Measurements from ENCODE around the gene ITGA1.

The ITGA1 gene

DNA sequence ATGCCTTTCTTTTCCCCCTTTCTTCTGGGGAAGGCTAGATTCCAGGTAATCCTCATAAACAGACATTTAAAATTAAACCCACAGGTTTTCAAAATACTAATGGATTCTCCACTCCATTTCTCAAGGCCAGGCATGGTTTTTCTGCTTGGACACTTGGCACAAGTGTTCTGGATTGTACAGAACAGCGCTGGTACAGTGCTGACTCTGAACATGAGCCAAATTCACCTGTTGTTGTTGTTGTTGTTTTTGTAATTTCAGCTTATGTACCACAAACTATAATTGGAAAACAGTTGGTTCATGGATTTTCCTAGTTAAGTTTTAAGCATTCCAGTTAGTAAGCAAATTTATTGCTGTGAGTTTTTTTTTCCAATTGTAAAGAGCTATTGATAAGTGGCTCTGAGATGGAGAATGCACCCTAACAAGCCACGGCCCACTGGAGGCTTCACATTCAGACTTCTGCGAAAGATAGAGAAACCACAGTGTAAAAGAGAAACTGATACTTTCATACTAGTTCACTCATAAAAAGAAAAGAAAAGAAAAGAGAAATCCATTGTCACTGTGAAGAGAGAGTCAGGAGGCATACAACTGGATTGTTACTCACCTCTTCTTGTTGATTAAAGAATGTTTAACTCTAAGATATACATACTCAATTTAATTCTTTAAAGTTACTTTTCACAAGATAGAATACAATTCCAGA, 16.2 kb upstream of the ITGA1 start:
- DNase-seq (ENCODE audit: low read depth, low spot score) = no peak

DNA sequence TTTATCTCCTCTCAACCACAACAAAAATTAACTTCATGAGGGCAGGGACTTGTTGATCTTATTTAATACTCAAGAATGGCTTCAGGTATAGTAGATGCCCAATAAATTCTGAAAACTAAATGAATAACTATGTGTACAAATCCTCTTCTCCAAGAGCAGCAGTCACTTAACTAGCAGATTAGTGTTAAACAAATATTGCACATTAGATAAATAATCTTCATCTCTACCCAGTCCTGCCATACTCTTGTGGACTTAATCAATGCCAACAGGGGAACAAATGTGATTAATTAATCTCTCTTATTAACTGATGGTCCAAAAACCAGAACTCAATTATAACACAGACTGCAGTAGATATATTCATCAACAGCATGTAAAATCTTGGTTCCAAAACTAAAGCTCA, 15.0 kb upstream of the ITGA1 start:
- DNase-seq (ENCODE audit: low read depth, low spot score) = no peak

DNA sequence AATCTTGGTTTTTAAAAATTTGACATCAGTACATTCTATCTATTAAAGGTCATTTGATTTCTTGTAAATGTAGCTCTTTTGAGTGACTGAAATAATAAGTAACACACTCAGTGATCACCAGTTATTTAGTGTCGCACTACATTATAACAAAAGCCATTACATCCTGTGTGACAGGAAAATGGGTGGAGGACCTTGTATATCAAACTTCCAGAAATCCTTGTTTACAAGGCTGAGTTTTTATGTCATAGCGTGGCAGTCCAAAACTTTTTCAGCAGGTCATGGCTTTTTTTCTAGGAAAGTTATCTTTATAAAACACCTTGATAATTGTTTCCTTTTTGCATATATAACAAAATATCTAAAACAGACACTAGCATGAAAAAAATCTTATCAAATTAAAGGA, 14.4 kb upstream of the ITGA1 start:
- DNase-seq (ENCODE audit: low read depth, low spot score) = no peak

- DNase-seq (ENCODE audit: low read depth, low spot score) = no peak
These were observed 13.7 kb upstream of the ITGA1 start for GRCh38 chr5:52774005-52774410.

DNA sequence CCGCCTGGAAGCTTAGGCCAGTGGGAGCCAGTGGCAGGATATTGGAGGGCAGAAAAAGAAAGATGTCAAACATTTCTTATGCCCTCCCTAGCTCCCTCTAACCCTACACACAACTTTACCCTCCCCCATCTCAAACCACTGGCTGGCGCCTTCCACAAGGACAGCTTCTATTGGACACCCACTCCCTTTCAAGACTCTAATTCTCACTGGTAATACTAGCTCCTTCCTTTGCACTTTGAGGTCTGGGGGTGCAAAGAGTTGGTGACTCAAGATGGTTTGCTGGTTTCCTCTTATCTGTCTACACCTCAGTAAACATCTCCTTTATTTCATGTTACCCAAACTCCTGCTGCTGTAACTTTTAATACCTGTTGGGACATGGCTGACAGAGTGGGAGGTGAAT, 11.6 kb upstream of the ITGA1 start:
- no peak for DNase-seq (ENCODE audit: low read depth, low spot score)

DNA sequence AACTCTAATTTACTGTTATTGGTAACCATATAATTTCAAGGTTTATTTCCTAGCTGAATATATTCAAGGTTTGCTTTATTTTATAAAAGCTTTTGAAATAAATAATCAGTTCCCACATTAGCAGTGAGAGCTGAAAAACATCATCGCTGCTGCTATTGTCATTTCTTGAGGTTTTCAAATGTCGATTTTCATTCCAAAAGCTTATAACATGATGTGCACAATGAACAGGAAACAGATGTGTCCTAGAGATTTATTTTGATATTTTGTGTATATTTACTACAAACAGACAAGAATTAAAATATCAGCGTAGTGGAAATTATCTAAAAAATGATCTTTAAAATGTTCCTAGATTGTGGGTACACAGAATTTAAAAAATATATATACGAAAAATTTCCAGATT, 10.5 kb upstream of the ITGA1 start:
- DNase-seq (ENCODE audit: low read depth, low spot score) = no peak

DNA sequence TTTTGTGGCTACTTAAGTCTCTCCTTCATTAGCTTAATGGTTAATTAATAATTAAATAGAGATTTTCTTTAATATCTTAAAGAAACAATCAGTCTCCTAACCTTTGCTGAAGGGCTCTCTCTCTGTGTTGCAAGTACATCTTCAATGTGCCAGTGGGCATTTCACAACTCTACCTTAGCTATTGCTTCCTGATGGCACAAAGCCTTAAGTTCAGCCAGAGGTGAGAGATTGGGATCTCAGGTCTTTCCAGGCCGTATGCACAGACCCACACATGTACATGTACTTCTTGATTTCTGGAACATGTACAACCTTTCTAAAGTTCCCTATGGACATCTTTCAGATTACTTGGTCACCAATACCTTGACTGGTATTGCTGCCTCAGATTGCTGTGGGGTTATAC, 8.9 kb upstream of the ITGA1 start:
- DNase-seq (ENCODE audit: low read depth, low spot score) = no peak

DNA sequence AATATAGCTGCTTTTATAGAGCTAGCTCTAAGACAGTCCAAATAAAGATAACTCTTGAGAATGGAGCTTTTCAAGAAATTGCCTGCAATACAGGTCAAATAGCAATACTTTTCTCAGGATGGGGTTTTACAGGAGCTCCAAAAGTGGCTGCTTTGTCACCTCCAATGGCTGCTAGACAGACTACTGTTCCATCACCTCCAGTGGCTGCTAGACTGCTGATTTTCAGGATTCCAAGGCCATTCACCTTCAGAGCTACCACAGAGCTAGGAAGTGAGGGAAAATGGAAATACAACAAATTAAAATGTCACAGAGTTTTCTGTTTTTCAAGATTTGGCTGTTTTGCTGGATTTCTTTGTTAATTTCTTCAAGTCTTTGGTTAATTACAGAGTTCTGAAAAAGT, 8.5 kb upstream of the ITGA1 start:
- no peak for DNase-seq (ENCODE audit: low read depth, low spot score)

- peak; percentile 48 for DNase-seq (ENCODE audit: low read depth, low spot score)
These were observed 4.3 kb upstream of the ITGA1 start for GRCh38 chr5:52783226-52783959.

- DNase-seq (ENCODE audit: low read depth, low spot score) = no peak
These were observed 3.0 kb upstream of the ITGA1 start for GRCh38 chr5:52784737-52785136.

DNA sequence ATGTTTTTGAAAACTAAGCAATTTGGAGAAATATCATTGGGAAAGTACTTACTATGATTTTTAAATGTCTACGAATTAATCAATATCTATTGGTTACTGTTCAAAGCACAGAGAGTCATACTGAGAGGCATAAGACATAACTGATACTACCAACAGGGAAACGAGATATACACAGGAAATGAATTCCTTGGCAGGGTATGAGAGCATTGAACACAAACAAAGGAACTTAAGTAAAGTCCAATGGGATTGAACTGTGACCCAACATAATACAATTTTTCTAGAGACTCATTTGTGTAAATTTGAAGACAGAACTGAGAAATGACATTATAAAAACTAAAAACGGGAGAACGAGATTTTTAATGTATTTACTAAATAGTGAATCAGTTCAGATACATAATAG, 1.3 kb upstream of the ITGA1 start:
- no peak for DNase-seq (ENCODE audit: low read depth, low spot score)

DNA sequence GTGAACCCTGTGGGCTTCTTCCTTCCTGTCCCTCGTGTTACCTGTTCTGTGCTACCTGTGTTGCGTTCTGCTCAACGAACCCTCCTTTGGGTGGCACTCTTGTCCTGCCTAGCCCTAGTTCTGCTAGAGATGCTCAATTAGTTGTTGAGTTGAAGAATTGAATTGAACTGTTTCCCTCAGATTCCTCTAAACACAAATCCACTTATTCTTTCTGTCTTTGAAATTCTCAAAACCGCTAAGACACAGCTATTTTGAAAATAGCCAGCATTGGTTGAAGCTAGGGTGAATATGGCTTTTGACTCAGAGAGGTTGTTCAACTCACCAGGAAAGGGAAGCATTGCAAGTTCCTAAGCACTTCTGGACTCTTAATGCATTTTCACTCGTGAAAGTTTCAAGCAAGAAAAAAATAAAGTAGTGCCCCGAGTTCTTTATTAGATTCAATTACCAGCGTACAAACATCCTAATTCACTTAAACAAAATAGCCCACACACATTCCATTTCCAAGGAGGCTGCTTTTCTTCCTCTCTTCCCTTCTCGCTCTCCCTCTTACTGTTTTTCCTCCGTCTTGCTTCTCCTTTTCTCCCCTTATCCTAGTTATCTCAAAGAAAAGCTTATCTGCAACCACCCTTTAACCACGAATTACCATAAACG, 642 bp upstream of the ITGA1 start:
- DNase-seq (ENCODE audit: low read depth, low spot score) = peak; percentile 28

DNA sequence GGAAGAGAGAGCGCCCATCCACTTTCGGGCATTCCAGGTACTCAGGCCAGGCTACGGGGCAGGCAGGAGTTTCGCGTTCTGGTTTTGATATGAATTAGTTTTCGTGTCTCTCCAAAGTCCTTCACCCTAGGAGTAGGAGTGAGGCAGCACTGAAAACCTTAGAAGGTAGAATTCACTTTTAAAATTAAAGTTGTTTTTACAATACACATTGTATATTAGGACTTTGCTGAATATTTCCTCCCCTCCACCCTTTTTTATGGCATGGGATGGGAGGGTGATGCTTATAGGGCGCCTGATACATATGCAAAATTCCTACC, 747 bp downstream of the ITGA1 start:
- DNase-seq (ENCODE audit: low read depth, low spot score) = no peak

DNA sequence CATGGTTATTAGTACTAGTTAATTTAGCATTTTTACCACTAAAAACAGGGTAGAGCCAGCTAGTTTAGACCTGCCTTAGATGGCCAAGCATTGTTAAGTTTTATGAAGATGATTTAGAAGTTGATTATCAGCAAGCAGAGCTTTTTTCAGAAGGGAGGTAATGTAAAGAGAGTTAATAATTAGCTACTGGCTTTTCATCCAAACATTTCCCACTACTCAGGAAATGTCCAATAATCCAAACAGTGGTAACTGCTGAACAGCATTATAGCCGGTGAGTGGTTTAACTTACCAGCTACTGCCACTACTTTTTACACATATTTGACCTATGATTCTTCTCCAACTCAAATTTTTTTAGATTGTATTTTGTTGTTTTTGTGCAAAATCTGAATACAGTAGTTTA, 1.7 kb downstream of the ITGA1 start:
- no peak for DNase-seq (ENCODE audit: low read depth, low spot score)

- no peak for DNase-seq (ENCODE audit: low read depth, low spot score)
These were observed 2.1 kb downstream of the ITGA1 start for GRCh38 chr5:52789851-52790250.

DNA sequence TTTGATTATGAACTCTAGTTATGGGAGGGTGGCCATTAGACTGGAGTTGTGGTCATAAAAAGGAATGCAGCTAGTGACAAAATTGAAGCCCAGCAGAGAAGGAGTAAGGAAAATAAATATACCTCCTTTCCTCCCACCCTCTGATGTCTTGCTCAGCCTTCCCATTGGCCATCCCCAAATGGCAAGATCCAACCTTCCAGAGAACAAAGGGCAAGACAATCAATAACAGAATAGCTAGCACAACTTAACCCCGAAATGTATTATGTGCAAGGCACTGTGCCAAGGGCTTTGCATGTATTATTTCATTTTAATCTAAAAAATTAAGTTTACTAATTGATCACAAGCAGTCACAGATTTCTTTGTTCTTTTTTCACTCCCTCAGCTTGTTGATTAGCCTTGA, 3.6 kb downstream of the ITGA1 start:
- no peak for DNase-seq (ENCODE audit: low read depth, low spot score)

DNA sequence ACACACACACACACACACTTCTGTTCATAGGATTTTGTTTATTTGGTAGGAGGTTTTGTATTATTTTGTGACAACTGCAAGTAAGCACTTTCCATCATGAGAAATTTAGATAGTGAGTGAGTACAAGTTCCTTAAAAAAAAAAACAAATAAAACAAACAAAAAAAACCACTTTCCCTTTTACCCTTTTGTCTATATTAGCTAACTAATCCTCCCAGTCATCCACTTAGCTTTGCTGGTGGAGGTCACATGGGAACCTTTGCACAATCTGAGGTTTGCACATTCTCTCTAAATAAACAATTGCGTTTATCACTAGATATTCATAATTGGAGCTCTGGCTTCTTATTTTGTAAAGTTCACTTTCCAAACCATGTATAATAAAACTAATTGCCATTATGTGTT, 6.8 kb downstream of the ITGA1 start:
- no peak for DNase-seq (ENCODE audit: low read depth, low spot score)

DNA sequence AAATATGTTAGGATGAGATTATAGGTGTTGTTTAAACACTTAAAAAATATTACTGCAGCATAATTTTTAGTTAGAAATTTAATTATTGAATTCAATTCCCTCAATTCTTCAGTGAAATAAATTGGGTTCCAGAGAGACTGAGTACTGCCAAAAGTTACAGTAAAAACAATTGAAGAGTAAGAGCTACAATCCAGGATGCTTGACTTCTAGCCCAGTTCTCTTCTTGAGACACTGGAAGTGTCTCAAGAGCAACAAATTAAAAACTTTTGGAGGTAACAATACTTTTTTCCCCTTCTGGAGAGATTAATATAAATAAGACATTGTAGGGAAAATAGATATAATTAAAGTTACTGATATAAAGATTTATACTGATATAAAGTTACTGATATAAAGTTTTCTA, 8.3 kb downstream of the ITGA1 start:
- no peak for DNase-seq (ENCODE audit: low read depth, low spot score)

- DNase-seq (ENCODE audit: low read depth, low spot score) = no peak
These were observed 8.9 kb downstream of the ITGA1 start for GRCh38 chr5:52796516-52797103.

DNA sequence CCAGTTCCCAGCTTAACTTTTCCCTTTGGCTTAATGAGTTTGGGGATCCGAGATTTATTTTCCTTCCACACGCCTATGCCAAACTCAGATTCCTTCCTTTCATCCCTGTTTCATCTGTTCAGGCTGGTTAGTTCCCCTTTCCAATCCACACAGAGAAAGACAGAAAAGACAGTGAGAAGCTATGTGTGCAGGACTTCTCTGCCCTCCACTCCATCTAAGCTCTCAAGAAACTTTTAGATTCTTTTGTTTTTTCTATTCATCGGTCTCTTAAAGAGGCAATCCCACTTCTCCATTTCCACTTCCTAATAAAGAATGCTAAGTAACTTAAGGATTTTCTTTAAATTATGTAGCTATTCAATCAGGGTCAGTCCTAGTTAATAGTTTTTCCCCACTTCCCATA, 11.2 kb downstream of the ITGA1 start:
- DNase-seq (ENCODE audit: low read depth, low spot score) = peak; percentile 18

GRCh38 chr5:52799358-52799982, 11.8 kb downstream of the ITGA1 start:
- DNase-seq (ENCODE audit: low read depth, low spot score) = peak; percentile 65

DNA sequence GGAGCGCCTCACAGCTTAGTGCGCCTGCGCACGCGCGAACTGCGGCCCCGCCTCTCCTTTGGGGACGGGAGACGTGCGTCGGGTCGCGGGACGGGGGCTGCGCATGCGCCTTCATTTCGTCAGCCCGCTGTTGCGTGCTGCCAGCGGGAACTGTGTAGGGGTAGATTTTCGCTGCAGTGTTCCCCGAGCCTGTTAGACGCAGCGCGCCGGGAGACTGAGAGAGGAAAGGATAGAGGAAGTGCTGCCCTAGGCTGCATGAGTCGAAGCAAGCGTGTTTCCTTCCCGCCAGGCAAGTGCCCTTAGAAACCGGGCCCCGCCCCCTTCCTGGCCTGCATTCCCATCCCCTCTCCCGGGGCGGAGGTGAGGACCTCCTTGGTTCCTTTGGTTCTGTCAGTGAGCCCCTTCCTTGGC, 12.3 kb downstream of the ITGA1 start:
- DNase-seq (ENCODE audit: low read depth, low spot score) = peak; percentile 98
